WTC11 (cell line): ENCODE results near the gene SIM1. TPM values are rescaled to one million over a fixed set of nuclear protein-coding genes. Genes with fewer than 3 reads are reported as not detected.

Experiments used
- ATAC-seq: fragments of 200-7000 bp; cut with Tn5 transposase; 2 replicates; pipeline ENCODE4 v1.10.0; 2021; ENCODE audit warnings: mild to moderate bottlenecking, moderate library complexity
- CTCF ChIA-PET: fragments of 300-600 bp; sonication (Branson Sonifier 250); formaldehyde crosslinking; loops from one replicate; lab custom pipeline; 2021; ENCODE audit warnings: antibody characterized with exemption; lab: Charles Lee
- POLR2A ChIA-PET: fragments of 350-600 bp; sonication (Branson Sonifier 250); formaldehyde crosslinking; loops from one replicate; lab custom pipeline; 2021; ENCODE audit warnings: antibody characterized with exemption; lab: Charles Lee
- DNase-seq: peaks from one replicate; pipeline ENCODE4 v3.0.0; 2021; ENCODE audit warnings: low spot score
- H3K27ac Mint-ChIP-seq: 2 replicates; pipeline ENCODE4 v1.8.0; 2021; ENCODE audit warnings: mixed read lengths
- H3K27me3 Mint-ChIP-seq: 2 replicates; pipeline ENCODE4 v1.8.0; 2021; ENCODE audit warnings: low read depth, mild to moderate bottlenecking, moderate library complexity, mixed read lengths
- H3K36me3 Mint-ChIP-seq: 2 replicates; pipeline ENCODE4 v1.8.0; 2021; ENCODE audit warnings: mixed read lengths
- H3K4me1 Mint-ChIP-seq: 2 replicates; pipeline ENCODE4 v1.8.0; 2022; ENCODE audit warnings: mixed read lengths
- H3K4me3 Mint-ChIP-seq: 2 replicates; pipeline ENCODE4 v1.8.0; 2021; ENCODE audit warnings: mild to moderate bottlenecking, moderate library complexity, mixed read lengths
- H3K9me3 Mint-ChIP-seq: 2 replicates; pipeline ENCODE4 v1.8.0; 2021; ENCODE audit warnings: mixed read lengths
- ARID4B ChIP-seq: sonication (generic); formaldehyde crosslinking; IDR thresholded peaks from 2 replicates; pipeline ENCODE4 v1.8.0; 2023; ENCODE audit warnings: missing genetic modification reagents, mild to moderate bottlenecking, borderline replicate concordance
- ATF1 ChIP-seq: sonication (generic); formaldehyde crosslinking; IDR thresholded peaks from 2 replicates; pipeline ENCODE4 v1.8.1; 2023; ENCODE audit warnings: mild to moderate bottlenecking, moderate library complexity, missing genetic modification reagents
- CREM ChIP-seq: sonication (generic); formaldehyde crosslinking; IDR thresholded peaks from 2 replicates; pipeline ENCODE4 v1.8.1; 2022; ENCODE audit warnings: mild to moderate bottlenecking, missing genetic modification reagents, moderate library complexity
- E2F1 ChIP-seq: sonication (generic); formaldehyde crosslinking; IDR thresholded peaks from 2 replicates; pipeline ENCODE4 v1.8.0; 2022; ENCODE audit warnings: mild to moderate bottlenecking, missing genetic modification reagents
- EMX1 ChIP-seq: fragments of 250-450 bp; sonication (Bioruptor Pico); IDR thresholded peaks from 2 replicates; pipeline ENCODE4 v1.8.0; 2021; ENCODE audit warnings: mild to moderate bottlenecking
- ERG ChIP-seq: fragments of 250-450 bp; sonication (Bioruptor Pico); IDR thresholded peaks from 2 replicates; pipeline ENCODE4 v1.8.0; 2021; ENCODE audit warnings: mild to moderate bottlenecking
- FOXP4 ChIP-seq: sonication (generic); formaldehyde crosslinking; IDR thresholded peaks from 2 replicates; pipeline ENCODE4 v1.8.0; 2022; ENCODE audit warnings: mild to moderate bottlenecking, missing genetic modification reagents
- GABPB1 ChIP-seq: sonication (generic); formaldehyde crosslinking; IDR thresholded peaks from 2 replicates; pipeline ENCODE4 v1.8.1; 2023; ENCODE audit warnings: mild to moderate bottlenecking, missing genetic modification reagents
- IRF2 ChIP-seq: sonication (generic); formaldehyde crosslinking; IDR thresholded peaks from 2 replicates; pipeline ENCODE4 v1.8.0; 2022; ENCODE audit warnings: low read depth, missing genetic modification reagents, borderline replicate concordance
- OVOL2 ChIP-seq: fragments of 250-450 bp; sonication (Bioruptor Pico); IDR thresholded peaks from 2 replicates; pipeline ENCODE4 v1.9.0; 2021; ENCODE audit warnings: mild to moderate bottlenecking, borderline replicate concordance
- PREB ChIP-seq: sonication (generic); formaldehyde crosslinking; IDR thresholded peaks from 2 replicates; pipeline ENCODE4 v1.8.1; 2022; ENCODE audit warnings: mild to moderate bottlenecking, missing genetic modification reagents, moderate library complexity, borderline replicate concordance
- RELA ChIP-seq: sonication (generic); formaldehyde crosslinking; IDR thresholded peaks from 2 replicates; pipeline ENCODE4 v1.8.1; 2022; ENCODE audit warnings: missing genetic modification reagents, mild to moderate bottlenecking, borderline replicate concordance
- SMAD3 ChIP-seq: sonication (generic); formaldehyde crosslinking; IDR thresholded peaks from 2 replicates; pipeline ENCODE4 v1.8.0; 2022; ENCODE audit warnings: missing genetic modification reagents, mild to moderate bottlenecking, borderline replicate concordance
- TCF7 ChIP-seq: sonication (generic); formaldehyde crosslinking; IDR thresholded peaks from 2 replicates; pipeline ENCODE4 v1.8.0; 2022; ENCODE audit warnings: mild to moderate bottlenecking, low read depth, missing genetic modification reagents, moderate library complexity
- ZBTB21 ChIP-seq: sonication (generic); formaldehyde crosslinking; IDR thresholded peaks from 2 replicates; pipeline ENCODE4 v1.8.1; 2023; ENCODE audit warnings: mild to moderate bottlenecking, missing genetic modification reagents, borderline replicate concordance
- ZNF121 ChIP-seq: sonication (generic); formaldehyde crosslinking; IDR thresholded peaks from 2 replicates; pipeline ENCODE4 v1.8.0; 2023; ENCODE audit warnings: missing genetic modification reagents
- ZNF219 ChIP-seq: sonication (generic); formaldehyde crosslinking; IDR thresholded peaks from 2 replicates; pipeline ENCODE4 v1.8.0; 2023; ENCODE audit warnings: missing genetic modification reagents, mild to moderate bottlenecking, borderline replicate concordance
- ZNF671 ChIP-seq: fragments of 250-450 bp; sonication (Bioruptor Pico); IDR thresholded peaks from 2 replicates; pipeline ENCODE4 v1.8.0; 2021; ENCODE audit warnings: mild to moderate bottlenecking
- ZSCAN18 ChIP-seq: fragments of 250-450 bp; sonication (Bioruptor Pico); IDR thresholded peaks from 2 replicates; pipeline ENCODE4 v2.1.2; 2022; ENCODE audit warnings: mild to moderate bottlenecking, moderate library complexity
- total RNA-seq: library from RNA; stranded (reverse); gene quantifications from 3 replicates; pipeline ENCODE4 v1.2.3, GENCODE V29; 2021

The SIM1 gene
- total RNA-seq, 1 experiment from 2014 or later: 0.09 TPM

GRCh38 chr6:100346203-100346602 lies 118.5 kb downstream of the SIM1 start (continued):
- TF ChIP-seq ZSCAN18 (CRISPR knock-in tag) (no peak), OVOL2 (CRISPR knock-in tag) (no peak), FOXP4 (CRISPR knock-in tag) (no peak), ERG (CRISPR knock-in tag) (no peak), TCF7 (CRISPR knock-in tag) (no peak)

GRCh38 chr6:100344761-100345160 lies 120.0 kb downstream of the SIM1 start:
- DNase-seq (no peak), ATAC-seq (no peak)
- peaks cover 18% of the 10 kb centered on the region for H3K4me1 Mint-ChIP-seq
- H3K27me3 Mint-ChIP-seq: no peaks in the 10 kb centered on the region
- ChIA-PET CTCF (interaction anchor here (1.5 kb wide), 1 partner anchor 116 kb away, joined by 3 read pairs; no protein-coding TSS in a partner anchor), POLR2A (no interaction called here)
- no peaks in the 10 kb centered on the region for H3K36me3 Mint-ChIP-seq
- H3K9me3 Mint-ChIP-seq: peaks cover 8% of the 10 kb centered on the region
- H3K27ac Mint-ChIP-seq: no peak overlapping the region
- no peak overlapping the region for H3K4me3 Mint-ChIP-seq
- TF ChIP-seq E2F1 (no peak), PREB (no peak), FOXP4 (CRISPR knock-in tag) (no peak), ARID4B (CRISPR knock-in tag) (no peak), ZNF219 (no peak), ZNF671 (no peak), RELA (CRISPR knock-in tag) (no peak), IRF2 (CRISPR knock-in tag) (no peak), ZBTB21 (CRISPR knock-in tag) (no peak), ZNF121 (CRISPR knock-in tag) (no peak), CREM (no peak), SMAD3 (no peak), EMX1 (no peak), GABPB1 (CRISPR knock-in tag) (no peak), ATF1 (CRISPR knock-in tag) (no peak)
